HG02870 (cell line): ENCODE results near the gene CALHM3.

Source experiments
- ATAC-seq: cut with Tn5 transposase; IDR thresholded peaks from one replicate; pipeline ENCODE4 v1.9.1; 2021; ENCODE audit warnings: mild to moderate bottlenecking, moderate library complexity; ENCODE audit not compliant: unreplicated experiment

CALHM3 gene

DNA sequence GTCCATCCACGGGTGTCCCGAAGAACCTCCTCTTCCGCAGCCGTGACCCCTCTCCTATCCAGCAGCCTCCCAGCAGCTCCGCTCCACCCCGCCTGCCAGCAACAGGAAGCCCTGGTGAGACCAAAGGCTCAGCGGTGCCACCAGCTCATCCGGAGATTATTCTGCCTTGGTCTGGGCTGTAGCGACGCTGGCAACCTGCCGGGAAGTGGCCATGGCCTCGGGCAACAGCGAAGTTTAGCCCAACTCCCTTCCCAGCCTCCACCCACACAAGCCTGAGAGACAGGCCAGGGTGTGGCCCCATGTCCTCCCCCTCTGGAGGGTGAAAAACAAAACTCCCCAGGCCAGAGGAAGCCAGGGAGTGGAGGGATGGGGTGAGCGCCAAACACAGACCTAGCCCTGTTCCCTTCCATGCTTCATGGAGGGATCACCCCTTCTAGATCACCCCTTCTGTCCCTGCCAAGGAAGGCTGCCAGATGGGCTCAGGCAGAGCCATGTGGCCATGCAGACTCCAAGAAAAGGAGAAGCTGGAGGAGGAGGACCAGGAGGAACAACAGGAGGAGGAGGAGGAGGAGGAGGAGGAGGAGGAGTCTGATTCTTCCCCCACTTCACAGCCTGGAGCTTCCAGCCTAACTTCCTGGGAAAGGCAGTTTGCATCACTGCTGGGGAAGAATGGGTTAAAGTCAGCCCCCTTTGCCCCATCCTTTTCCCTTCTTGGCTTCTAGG, 27.8 kb downstream of the CALHM3 start:
- ATAC-seq = no peak

DNA sequence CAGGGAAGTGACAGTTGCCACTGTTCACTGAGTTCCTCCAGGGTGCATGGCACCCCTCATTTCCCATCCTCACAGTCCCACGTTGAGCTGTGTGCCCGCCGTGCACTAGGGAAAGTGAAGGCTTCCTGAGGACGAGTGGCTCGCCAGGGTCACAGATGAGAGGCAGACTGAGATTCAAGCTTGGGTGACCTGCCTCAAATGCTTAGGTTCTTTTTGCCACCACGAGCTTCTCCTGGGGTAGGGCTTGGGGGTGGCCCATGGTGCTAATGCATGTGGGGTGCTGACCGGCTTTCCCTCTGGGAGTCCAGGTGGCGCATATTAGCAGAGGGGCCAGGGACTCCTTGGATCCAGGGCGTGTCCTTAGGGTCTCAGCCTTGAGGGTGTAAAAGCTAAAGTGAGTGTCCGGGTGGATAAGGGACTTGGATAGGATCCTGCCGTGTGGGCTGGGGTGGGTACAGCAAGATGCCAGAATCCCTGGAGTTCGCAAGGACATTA, 28.8 kb downstream of the CALHM3 start:
- no peak for ATAC-seq

DNA sequence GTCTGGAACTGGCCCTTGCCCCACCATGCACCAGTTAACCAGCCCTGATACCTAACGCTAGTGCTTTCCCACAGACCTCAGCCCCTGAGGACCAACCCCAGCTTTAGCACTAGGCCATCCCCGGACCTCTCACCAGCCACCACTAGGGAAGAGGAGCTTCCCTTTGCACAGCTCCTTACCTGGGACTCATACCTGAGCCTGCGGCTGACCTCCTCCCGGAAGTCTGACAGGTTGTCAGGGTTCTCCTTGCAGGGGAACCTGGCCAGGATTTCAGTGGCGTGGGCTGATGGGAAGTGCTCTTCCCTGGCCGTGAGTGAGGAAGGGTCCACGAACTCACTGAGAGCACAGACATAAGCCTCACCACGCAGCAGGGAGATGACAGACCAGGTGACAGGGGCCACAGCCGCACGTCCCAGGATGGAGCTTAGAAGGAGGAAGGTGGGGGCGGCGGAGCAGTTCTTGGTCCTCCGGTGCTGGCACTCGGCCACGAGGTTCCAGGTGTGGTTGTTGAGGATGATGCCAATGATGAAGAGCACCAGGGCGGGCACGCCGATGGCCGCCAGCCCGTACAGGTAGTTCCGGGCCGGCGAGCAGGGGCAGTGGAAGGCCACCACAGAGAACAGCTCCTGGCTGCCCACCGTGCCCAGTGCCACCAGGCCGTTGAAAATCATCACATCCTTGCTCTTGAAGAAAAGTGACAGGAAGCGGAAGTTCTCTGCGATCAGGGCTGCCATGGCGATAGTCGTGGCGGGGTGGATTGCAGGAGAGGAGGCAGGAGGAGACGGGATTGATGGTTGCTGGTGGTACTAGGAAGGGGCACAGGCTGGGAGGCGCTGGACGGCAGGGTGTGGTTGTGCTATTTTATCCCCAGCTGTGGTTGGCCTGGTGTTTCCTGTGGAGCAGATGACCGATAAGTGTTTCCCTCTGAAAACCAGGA, 29.6 kb downstream of the CALHM3 start:
- ATAC-seq = no peak

- no peak for ATAC-seq
Measured at GRCh38 chr10:103448746-103449145, 30.3 kb downstream of the CALHM3 start.

DNA sequence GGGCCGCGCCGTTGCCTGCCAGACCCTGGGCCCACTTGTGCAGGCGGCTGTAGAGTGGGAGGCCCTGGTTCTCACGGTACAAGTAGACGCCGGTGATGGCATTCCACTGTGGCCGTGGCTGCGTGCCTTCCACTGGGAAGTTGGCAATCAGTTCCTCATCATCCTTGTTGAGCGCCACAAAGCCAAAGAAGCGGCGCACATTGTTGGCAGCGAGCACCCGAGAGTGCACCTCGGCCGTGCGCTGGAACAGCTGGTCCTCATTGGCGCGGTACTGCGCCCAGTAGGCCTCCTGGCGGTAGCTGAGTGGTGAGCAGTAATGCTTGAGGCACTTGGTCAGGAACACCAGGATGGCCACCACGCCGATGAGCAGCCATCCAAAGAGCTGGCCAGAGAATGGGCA, 31.9 kb downstream of the CALHM3 start:
- no peak for ATAC-seq

GRCh38 chr10:103445767-103446567, 33.1 kb downstream of the CALHM3 start:
- no peak for ATAC-seq

- no peak for ATAC-seq
Measured at GRCh38 chr10:103445366-103445765, 33.7 kb downstream of the CALHM3 start.

- ATAC-seq = no peak
Measured at GRCh38 chr10:103444478-103444877, 34.6 kb downstream of the CALHM3 start.

DNA sequence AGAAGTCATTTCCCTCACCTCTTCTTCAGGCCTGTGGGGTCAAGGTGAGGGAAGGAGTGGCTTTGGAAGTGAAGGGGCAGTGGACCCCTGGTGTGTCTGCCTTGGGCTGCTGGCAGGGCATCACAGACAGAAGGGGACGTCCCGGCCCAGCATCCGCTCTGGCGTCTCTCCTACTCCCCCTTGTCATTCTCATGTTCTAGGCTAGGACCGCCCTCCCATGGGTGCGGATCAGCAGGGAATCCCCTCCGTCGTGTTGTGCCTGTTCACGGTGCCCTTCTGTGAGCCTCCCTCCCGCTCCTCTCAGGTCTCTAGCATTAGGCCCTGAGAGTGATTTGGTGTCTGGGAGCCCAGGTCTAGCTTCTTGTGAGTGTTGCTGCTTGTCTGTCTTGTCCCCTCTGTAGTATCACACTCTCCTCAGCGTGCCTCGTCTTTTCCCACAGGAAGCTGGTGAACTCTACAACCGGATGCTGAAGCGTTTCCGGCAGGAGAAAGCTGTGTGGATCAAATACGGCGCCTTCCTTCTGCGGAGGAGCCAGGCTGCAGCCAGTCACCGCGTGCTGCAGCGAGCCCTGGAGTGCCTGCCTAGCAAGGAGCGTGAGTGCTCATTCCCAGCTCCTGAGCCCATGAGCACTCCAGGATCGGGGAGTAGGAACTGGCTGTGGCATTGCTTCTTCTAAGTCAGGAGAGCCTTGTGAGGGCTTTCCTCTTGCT, 35.4 kb downstream of the CALHM3 start:
- no peak for ATAC-seq

DNA sequence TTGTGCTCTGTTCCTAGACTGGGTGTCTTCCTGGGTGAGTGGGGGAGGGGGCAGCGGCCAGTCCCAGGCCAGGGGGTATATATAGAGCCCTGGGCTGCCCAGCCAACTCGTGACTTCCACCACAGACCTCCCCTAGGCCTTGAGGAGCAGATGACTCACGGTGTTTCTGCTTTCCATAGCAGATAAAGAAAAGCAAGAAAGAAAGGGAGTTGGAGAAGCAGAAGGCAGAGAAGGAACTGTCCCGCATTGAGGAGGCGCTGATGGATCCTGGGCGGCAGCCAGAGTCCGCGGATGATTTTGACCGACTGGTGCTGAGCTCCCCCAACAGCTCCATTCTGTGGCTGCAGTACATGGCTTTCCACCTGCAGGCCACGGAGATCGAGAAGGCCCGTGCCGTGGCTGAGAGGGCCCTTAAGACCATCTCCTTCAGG, 37.0 kb downstream of the CALHM3 start:
- ATAC-seq = no peak

DNA sequence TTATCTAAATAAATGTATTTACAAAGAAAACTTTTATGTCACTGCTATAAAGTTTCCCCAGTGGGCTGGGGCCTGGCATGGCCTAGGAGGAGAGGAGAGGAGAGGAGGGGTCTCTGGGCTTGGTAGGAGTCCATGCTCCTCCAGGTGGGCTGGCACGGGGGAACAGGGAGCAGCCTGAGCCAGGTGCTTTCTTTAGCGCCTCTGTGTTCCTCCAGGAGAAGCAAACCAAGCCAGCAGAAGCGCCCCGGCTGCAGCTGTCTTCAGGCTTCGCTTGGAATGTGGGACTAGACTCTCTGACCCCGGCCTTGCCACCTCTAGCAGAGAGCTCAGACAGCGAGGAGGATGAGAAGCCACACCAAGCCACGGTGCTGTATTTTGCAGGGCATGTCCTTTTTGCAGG, 37.4 kb downstream of the CALHM3 start:
- ATAC-seq = no peak

DNA sequence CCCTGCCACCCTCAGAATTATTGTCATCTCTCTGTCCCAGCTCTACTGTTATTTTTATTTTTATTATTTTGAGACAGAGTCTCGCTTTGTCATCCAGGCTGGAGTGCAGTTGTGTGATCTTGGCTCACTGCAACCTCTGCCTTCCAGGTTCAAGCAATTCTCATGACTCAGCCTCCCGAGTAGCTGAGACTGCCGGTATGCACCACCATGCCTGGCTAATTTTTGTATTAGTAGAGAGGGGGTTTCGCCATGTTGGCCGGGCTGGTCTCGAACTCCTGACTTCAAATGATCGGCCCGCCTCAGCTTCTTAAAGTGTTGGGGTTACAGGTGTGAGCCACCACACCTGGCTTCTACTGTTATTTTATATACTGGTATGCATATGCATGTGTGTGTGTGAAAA, 37.8 kb downstream of the CALHM3 start:
- ATAC-seq = no peak

DNA sequence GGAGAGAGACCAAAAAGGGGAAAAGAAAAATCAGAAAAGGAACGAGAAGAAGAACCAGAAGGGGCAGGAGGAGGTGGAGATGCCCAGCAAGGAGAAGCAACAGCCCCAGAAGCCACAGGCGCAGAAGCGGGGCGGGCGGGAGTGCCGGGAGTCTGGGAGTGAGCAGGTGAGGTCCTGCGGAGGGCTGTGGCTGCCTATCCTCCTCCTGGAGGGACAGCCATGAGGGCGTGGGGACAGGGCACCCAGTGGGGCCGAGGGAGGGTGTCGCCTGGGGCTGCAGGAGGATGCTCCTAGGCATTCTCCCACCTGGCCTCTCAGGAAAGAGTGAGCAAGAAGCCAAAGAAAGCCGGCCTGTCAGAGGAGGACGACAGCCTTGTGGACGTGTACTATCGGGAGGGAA, 38.6 kb downstream of the CALHM3 start:
- no peak for ATAC-seq

GRCh38 chr10:103439776-103440175, 39.3 kb downstream of the CALHM3 start:
- ATAC-seq = no peak

GRCh38 chr10:103433858-103434257, 45.2 kb downstream of the CALHM3 start:
- no peak for ATAC-seq

GRCh38 chr10:103431902-103432301, 47.1 kb downstream of the CALHM3 start:
- ATAC-seq = no peak

GRCh38 chr10:103429647-103430046, 49.4 kb downstream of the CALHM3 start:
- no peak for ATAC-seq

- ATAC-seq = no peak
Measured at GRCh38 chr10:103428989-103429643, 49.9 kb downstream of the CALHM3 start.

DNA sequence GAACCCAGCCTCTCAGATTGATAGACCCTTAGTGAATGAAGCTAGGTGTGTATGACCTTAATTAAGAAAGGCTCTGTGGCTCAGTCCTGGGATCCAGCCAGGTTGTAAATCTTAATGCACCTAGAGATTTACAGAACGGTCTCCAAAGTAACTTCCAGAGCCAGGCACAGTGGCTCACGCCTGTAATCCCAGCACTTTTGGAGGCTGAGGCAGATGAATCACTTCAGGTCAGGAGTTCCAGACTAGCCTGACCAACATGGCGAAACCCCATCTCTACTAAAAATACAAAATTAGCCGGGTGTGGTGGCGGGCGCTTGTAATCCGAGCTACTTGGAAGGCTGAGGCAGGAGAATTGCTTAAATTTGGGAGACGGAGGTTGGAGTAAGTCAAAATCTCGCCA, 51.2 kb downstream of the CALHM3 start:
- no peak for ATAC-seq

- no peak for ATAC-seq
Measured at GRCh38 chr10:103423748-103424147, 55.3 kb downstream of the CALHM3 start.
